ENCODE results near the gene GPC6. TPM values are rescaled to one million over a fixed set of nuclear protein-coding genes. Genes with fewer than 3 reads are reported as not detected.

Gene GPC6
- total RNA-seq, 2 experiments from 2014 or later: not detected

DNA sequence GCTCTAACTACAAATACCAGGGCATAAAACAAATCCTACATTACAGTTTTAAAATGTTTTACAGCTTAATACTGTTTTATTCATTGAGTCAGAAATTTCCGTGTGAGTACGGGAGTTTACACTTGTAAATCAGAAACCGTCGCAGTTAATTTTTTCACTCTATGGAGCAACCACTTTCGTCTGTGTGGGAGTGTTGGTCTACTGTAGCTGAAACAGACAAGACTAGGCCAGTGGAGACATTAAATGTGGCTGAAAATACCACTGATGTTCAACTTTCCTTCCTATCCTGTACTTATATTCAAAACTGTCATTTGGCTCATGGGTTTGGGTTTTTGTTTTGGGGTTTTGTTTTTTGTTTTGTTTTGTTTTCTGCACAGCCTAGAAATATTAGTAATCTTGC lies 984.2 kb downstream of the GPC6 start:
- POLR2A ChIA-PET: no interaction called here

GRCh38 chr13:94212196-94212595 lies 985.6 kb downstream of the GPC6 start:
- Histone ChIP-seq H2AFZ (ENCODE audit: low read length) (no peak overlapping the region), H3K36me3 (ENCODE audit: insufficient read depth, low read length) (no peaks in the 10 kb centered on the region), H3K9me2 (ENCODE audit: insufficient read depth, low read length) (no peaks in the 10 kb centered on the region), H4K20me1 (ENCODE audit: insufficient read depth, low read length) (no peaks in the 10 kb centered on the region), H3K9me3 (ENCODE audit: low read length) (no peaks in the 10 kb centered on the region), H3K79me2 (ENCODE audit: insufficient read depth, low read depth, low read length) (no peaks in the 10 kb centered on the region), H3K4me2 (ENCODE audit: low read length) (no peak overlapping the region), H3K4me3 (ENCODE audit: low read depth, low read length, poor library complexity, severe bottlenecking) (no peak overlapping the region), H3K27ac (ENCODE audit: low read depth, low read length, poor library complexity, severe bottlenecking) (no peak overlapping the region), H3K4me1 (ENCODE audit: insufficient read depth, low read length, poor library complexity, severe bottlenecking) (no peaks in the 10 kb centered on the region)
- DNase-seq (ENCODE audit: low spot score): no peak
- ChIA-PET CTCF (ENCODE audit: unreplicated experiment) (no interaction called here), POLR2A (interaction anchor here (0.5 kb wide), 1 partner anchor 72 kb away, joined by 3 read pairs; no protein-coding TSS in a partner anchor)
- intact Hi-C loops (cut with micrococcal nuclease; ENCODE audit: unreplicated experiment): no loop called here
- TF ChIP-seq EZH2phosphoT487 (IDR thresholded peaks at IDR 0.05; ENCODE audit: borderline replicate concordance, low read depth, low read length): no peak
- TF ChIP-seq, protein P1, sequence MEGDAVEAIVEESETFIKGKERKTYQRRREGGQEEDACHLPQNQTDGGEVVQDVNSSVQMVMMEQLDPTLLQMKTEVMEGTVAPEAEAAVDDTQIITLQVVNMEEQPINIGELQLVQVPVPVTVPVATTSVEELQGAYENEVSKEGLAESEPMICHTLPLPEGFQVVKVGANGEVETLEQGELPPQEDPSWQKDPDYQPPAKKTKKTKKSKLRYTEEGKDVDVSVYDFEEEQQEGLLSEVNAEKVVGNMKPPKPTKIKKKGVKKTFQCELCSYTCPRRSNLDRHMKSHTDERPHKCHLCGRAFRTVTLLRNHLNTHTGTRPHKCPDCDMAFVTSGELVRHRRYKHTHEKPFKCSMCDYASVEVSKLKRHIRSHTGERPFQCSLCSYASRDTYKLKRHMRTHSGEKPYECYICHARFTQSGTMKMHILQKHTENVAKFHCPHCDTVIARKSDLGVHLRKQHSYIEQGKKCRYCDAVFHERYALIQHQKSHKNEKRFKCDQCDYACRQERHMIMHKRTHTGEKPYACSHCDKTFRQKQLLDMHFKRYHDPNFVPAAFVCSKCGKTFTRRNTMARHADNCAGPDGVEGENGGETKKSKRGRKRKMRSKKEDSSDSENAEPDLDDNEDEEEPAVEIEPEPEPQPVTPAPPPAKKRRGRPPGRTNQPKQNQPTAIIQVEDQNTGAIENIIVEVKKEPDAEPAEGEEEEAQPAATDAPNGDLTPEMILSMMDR (conservative IDR thresholded peaks at IDR 0.05; ENCODE audit: low read length): no peak
- BruUV-seq (replicated peaks): no TSS peak

More for the DNA sequence above, 984.2 kb downstream of the GPC6 start:
- Histone ChIP-seq H3K9me3 (ENCODE audit: low read length) (no peaks in the 10 kb centered on the region), H3K36me3 (ENCODE audit: insufficient read depth, low read length) (no peaks in the 10 kb centered on the region), H2AFZ (ENCODE audit: low read length) (no peak overlapping the region), H3K4me3 (ENCODE audit: low read depth, low read length, poor library complexity, severe bottlenecking) (no peak overlapping the region), H4K20me1 (ENCODE audit: insufficient read depth, low read length) (no peaks in the 10 kb centered on the region), H3K4me2 (ENCODE audit: low read length) (no peak overlapping the region), H3K4me1 (ENCODE audit: insufficient read depth, low read length, poor library complexity, severe bottlenecking) (no peaks in the 10 kb centered on the region), H3K27ac (ENCODE audit: low read depth, low read length, poor library complexity, severe bottlenecking) (no peak overlapping the region), H3K79me2 (ENCODE audit: insufficient read depth, low read depth, low read length) (no peaks in the 10 kb centered on the region), H3K9me2 (ENCODE audit: insufficient read depth, low read length) (no peaks in the 10 kb centered on the region)
- CTCF ChIA-PET (ENCODE audit: unreplicated experiment): no interaction called here
- intact Hi-C loops (cut with micrococcal nuclease; ENCODE audit: unreplicated experiment): no loop called here
- BruUV-seq (replicated peaks): no TSS peak
- no peak for TF ChIP-seq EZH2phosphoT487 (IDR thresholded peaks at IDR 0.05; ENCODE audit: borderline replicate concordance, low read depth, low read length)
- no peak for DNase-seq (ENCODE audit: low spot score)

DNA sequence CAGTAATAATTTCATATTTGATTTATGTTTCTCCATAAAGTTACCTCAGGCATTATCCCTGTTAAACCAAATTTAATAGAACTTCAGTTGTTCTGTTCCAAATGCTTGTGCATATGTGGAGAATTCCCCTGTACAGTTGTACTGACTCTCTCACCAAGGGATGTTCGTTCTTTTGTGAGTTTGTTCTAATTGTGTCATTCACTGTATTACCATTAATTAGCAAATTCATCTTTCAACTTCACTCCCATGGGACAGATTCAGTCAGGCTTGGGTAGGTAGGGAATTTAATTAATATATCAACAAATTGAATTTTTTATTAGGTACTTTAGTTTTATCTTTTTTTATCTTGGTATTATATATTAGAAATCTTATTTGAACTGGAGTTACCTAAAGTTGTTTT lies 987.5 kb downstream of the GPC6 start:
- no TSS peak for BruUV-seq (replicated peaks)

More for the DNA sequence above, 987.5 kb downstream of the GPC6 start:
- no peak for TF ChIP-seq EZH2phosphoT487 (IDR thresholded peaks at IDR 0.05; ENCODE audit: borderline replicate concordance, low read depth, low read length)
- TF ChIP-seq, protein P1 (conservative IDR thresholded peaks at IDR 0.05; ENCODE audit: low read length): no peak
- CTCF ChIA-PET (ENCODE audit: unreplicated experiment): no interaction called here
- H2AFZ ChIP-seq (ENCODE audit: low read length): no peak overlapping the region
- H3K4me3 ChIP-seq (ENCODE audit: low read depth, low read length, poor library complexity, severe bottlenecking): no peak overlapping the region
- POLR2A ChIA-PET: no interaction called here
- no peaks in the 10 kb centered on the region for H3K4me1 ChIP-seq (ENCODE audit: insufficient read depth, low read length, poor library complexity, severe bottlenecking)
- H3K4me2 ChIP-seq (ENCODE audit: low read length): no peak overlapping the region
- no peaks in the 10 kb centered on the region for H3K9me2 ChIP-seq (ENCODE audit: insufficient read depth, low read length)
- H3K79me2 ChIP-seq (ENCODE audit: insufficient read depth, low read depth, low read length): no peaks in the 10 kb centered on the region
- no peak for DNase-seq (ENCODE audit: low spot score)
- no peaks in the 10 kb centered on the region for H3K9me3 ChIP-seq (ENCODE audit: low read length)
- H3K27ac ChIP-seq (ENCODE audit: low read depth, low read length, poor library complexity, severe bottlenecking): no peak overlapping the region
- H4K20me1 ChIP-seq (ENCODE audit: insufficient read depth, low read length): no peaks in the 10 kb centered on the region
- no peaks in the 10 kb centered on the region for H3K36me3 ChIP-seq (ENCODE audit: insufficient read depth, low read length)
- intact Hi-C loops (cut with micrococcal nuclease; ENCODE audit: unreplicated experiment): no loop called here

Measured in OCI-LY7 (cell line).